Measurements from ENCODE around the gene STAB2.

DNA sequence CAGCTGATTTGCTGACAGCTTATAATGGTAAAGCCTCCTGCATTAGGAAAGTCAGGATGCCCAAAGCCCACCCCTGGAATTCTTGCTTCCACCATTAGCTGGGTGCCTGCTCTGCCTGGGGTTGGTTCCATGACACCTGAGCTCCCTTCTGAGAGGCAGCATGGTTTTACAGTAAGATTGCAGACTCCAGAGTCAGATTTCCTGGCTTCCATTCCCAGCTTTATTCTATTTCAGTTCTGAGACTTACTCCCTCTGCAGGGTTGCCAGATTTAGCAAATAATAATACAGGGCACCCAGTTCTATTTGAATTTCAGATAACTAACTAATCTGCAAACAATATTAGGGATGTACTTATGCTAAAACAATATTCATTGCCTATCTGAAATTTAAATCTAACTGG lies 12.2 kb downstream of the STAB2 start:
- TF ChIP-seq CTCF (IDR thresholded peaks at IDR 0.05; ENCODE audit: insufficient read depth, low read length, poor library complexity, severe bottlenecking) (no peak), EZH2phosphoT487 (conservative IDR thresholded peaks at IDR 0.05; ENCODE audit: low read length) (no peak)

All from SU-DHL-6 (cell line).